NCI-H2227 treated with DMSO at 0.1 percent for 48 hours (cell line): Measurements from ENCODE around the gene KCND2.

Source experiments
- DNase-seq: peaks from one replicate; lab custom pipeline; 2025; lab: John Stamatoyannopoulos, UW

Gene KCND2

DNA sequence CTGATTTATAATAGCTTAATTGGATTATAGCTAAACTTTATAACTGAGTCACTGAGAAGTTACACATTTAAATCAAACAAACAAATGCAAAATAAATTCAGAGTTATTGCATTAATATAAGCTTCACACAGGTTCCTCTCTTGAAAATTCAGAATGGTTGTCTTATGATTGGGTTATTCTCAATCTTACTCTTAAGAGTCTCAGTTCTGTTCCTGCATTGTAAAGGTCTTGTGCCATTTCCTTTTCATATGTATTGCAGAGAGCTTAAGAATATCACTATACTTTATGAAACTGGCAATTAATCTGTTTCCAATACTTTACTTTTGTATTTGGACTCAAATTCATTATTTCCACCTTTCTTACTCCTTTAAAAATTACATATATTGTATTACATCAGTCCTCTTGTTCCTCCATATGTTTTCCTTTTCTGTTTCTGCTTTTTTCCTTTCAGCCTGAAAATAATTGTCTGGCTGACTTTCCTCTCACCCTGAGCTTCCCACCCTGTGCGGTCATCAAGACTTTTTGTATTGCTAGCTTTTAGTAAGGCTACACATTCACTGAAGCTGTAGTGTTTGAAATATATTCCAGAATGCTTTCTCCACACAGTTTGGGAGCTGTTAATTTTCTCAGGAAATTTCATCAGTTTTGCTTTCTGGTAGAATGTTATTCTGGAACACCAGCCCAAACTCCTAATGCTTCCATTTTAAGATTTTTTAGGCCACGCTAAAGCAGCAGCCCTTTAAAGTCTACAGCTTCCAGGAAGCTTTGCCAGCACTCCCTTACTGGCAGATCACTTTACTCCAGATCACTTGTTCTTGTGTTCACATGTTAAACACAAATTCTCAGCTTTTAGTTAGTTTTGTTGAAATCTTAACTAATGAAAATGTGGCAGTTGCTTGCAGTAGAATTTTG is 139.4 kb downstream of the KCND2 start:
- DNase-seq, result no peak

DNA sequence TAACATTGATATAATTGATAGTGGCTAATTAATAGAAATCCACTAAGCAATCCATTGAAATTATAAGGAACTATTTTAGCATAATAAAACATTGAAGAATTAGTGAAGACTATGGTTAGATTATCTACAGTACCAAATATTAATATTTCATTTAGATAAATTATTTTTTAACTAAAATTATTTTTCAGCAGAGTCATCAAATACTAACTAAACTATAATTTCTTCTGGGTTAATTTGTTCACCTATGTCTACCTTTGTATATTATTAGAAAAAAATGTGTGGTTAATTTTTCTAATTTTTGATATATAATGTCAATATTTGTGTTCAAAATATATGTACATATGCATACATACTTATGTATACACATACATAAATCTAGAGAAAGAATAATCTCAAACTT is 140.2 kb downstream of the KCND2 start:
- DNase-seq, result no peak

DNA sequence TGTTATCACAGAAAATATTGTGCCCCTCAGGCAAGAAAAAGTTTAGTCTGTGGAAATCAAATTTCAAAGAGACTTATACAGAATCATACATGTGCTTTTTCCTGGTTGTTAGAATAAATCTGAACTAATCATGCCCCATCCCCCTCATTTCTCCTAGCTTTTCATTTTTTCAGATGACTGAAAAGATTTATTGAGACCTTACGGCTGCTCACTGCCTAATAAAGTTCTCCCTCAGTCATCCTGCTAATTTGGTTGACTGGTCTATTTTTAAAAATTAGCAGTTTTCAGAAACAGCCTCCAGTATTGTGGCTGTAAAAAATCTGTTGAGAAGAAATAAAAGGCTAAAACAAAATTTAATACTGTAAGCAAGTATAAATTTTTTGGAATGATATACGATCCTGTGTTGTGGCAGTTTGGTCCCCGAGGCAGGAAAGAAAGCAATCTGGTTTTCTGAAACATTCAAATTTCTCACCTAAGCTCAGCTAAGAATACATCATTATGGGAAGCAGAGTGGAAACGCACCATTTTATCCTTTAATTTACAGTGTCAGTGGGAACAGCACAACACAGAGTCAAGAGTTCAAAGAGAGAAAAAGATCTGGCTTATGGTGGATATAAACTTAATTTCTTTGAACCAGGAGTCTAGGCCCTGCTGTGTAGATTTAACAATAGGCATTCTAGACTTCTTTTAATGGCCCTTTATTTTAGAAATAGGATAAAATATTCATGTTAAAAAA is 144.4 kb downstream of the KCND2 start:
- DNase-seq, result peak; percentile 10

DNA sequence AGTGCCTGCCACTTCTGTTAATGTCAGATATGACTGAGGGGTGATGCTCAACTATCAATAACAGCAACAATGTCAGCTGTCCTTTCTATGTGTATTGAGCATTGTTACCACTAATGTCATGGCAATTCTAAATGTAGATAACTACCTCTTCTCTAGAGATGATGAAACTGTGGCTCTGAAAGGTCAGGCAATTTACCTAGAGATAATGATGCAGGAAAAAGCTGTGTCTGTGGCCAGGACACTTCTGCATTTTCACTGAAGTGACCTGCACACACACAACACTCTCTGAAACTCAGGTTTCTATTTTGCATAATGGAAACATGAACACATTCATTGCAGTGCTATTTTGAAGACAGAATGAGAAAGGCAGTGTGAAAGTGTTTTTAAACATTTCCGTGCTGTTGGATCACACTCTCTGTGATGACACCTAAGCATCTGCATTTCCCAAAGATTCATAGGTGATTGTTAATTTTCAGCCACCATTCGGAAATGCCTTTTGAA is 148.2 kb downstream of the KCND2 start:
- DNase-seq, result peak; percentile 18

DNA sequence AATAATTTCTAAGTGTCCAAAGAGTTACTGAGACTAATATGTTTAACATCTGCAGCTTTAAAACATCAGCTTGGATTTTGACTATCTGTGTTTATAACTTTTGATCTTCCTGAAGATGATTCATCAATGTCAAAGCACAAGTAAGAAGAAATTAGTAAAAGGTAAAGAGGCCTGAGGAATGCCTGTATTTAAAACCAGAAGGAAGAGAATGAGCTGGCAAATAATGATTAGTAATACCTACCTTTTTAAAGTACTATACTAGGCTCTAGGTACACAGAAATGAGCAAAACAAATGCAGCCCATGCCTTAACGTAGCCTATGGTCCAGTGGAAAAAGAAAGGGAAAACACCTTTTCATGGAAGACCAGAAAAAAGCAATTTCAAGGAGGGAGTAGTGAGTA is 158.0 kb downstream of the KCND2 start:
- no peak for DNase-seq

DNA sequence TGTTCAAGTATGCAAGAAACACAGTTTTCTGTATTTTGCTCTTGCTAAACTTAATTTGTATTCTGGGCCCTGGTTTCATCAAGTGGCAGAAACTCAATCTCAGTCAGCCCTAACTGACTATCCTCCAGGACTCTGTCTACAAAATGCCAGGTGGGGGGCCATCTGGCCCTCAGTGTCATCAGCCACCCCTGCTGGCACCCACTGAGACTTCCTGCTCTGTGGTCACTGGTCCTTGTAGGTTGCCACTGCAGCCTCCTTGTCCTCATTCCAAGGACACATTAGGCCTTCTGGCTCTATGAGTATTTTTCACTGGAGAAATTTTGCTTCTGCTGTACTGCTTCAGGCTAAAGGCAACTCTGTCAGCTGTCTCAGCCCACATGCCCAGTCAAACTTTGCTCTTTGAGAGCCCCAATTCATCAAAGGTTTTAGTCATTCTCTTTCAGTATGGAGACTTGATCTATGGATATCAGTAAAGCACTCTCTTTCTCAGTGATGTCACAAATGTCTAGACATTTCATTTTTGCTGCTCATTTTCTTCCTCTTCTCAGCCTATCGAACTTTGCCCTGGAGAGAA is 163.6 kb downstream of the KCND2 start:
- DNase-seq, result no peak

DNA sequence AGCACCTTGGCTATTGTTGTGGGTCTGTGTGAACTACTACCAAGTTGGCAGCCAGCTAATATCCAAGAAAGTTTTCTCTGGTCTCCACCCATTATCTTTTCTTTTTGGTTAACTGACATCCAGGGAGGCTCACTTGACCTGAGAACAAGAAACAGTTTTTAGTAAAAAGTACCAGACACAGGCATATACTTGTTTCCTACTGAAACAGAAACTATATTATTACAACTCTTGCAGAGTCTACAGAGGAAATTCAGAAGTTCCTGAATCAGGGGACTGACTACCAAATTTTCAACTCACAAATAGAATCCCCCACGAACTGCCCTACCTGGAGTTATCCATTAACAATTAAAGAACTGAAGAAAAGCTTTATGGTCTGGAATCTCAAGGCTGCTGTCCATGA is 168.9 kb downstream of the KCND2 start:
- no peak for DNase-seq

DNA sequence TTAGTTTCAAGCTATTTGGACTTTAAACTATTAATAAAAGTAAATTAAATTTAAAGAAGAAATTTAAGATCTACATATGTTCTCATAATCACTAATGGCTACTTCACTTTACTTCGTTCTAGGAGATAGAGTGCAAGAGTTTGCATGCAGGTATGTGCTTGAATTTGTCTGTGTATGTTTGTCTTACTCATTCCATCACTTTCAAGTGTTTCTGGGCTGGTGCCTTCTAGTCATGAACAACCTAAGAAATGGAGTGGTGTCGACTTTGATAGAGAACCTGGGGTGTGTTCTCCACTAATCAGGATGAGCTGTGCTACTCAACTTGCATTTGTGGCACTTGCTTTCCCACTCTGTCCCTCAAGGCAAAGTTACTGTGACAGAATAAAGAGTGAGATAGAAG is 169.9 kb downstream of the KCND2 start:
- DNase-seq, result no peak

DNA sequence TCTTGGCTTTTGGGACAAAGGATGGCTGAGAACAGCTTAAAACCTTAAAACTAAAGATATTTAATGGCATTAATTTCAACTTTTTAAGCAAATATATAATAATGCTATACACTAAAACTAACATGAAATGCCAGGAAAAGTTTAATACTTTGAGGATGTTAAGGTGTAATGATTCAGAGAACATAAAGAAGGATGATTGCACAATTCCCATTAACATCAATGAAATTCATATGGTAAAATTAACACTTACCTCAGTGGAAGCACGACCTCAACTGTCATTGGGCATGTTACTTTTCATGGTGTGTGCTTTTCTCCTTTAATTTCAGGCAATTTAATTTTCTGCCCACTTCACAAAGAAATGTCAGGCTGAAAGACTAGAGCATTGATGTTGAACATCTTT is 171.7 kb downstream of the KCND2 start:
- DNase-seq, result no peak

DNA sequence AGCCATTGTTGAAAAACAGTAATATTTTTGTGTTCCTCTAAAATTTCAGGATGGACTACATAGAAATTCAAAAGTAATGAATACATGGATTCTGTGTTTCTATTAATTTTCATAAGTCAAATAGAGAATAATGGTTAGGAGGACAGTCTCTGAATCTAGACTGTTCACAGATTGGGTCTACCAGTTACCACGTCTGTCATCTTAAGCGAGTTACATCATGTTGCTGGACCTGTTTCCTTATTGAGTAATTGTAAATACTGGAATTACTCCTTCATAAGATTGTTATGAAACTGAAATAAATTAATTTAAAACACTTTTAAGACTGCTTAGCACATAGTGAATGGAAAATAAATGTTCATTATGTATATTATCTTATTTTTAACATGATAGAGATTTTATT is 172.3 kb downstream of the KCND2 start:
- no peak for DNase-seq

DNA sequence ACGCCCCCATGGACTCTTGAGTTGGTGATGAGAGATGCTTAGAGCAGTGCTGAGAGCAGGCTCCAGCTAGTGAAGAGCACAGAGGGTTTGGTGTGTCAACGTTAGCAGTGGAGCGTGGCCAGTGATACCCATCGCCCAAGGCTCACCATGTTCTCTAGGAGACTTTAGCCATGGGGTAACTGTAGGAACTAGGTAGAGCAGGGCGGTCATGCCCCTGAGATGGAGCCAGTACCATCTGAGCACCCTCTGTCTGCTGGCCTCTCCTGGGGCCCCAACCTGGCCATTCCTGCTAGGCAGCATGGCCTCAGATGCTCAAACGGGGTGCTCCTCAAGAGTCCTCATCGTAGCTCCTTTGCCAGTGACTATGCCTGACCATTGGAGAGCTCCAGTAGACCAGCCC is 179.7 kb downstream of the KCND2 start:
- no peak for DNase-seq

DNA sequence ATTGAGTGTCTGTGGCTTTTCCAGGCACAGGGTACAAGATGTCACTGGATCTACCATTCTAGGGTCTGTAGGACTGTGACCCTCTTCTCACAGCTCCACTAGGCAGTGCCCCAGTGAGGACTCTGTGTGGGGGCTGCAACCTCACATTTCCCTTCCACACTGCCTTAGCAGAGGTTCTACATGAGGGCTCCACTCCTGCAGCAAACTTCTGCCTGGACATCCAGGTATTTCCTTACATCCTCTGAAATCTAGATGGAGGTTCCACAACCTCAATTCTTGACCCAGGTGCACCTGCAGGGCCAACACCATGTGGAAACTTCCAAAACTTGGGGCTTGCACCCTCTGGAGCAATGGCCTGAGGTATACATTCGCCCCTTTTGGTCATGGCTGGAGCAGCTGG is 183.7 kb downstream of the KCND2 start:
- no peak for DNase-seq

DNA sequence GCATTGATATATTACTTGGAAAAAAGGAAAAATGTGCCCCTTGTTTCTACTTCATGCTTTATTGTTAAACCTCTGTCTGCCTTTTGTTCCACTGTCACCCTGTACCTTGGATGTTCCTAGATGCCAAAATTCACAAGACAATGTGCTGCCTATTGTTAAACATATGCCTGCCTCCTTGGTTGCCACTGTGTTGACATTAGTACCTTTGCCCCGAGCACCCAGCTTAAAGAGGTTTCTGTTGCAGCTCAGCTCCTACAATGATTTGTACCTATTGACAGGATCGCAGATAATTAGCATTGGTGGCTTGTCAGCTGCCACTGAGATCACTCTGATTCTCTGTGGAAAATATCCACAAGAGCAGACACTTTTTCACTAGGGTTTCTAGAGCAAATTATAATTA is 188.0 kb downstream of the KCND2 start:
- DNase-seq, result no peak

DNA sequence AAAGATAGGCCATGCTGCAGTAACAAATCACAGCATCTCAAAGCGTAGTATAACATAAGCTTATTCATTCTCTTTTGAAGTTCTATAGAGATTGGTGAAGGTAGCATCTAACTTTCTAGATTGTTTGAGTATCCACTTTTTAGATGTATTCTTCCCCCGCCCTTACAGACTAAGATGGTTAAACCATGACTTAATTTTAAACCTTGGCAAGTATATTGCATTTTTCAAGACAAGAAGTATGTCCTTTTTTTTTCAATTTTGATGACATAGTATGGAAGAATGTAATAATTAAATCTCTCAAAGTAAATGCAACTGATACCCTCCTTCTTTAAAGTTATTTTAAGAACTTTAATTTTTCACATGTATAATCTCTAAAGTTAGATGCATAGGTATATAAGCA is 190.0 kb downstream of the KCND2 start:
- no peak for DNase-seq

DNA sequence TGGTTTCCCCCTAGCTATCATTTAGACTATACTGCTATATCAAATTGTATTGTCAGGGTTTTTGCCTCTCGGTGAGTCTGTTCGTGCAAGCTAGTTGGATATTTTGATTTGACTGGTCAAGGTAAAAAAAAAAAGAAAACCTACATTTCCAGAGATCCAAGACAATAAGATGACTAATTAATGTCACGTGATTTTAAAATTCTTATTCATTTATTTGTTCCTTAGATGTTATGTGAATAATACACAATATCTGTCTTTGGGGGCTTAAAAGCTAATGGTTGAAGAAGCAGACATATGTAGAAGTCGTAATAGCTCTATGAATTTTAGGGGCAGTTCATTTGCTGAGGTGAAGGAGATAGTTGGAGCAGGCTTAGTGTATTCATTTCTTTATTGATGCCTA is 191.1 kb downstream of the KCND2 start:
- no peak for DNase-seq

DNA sequence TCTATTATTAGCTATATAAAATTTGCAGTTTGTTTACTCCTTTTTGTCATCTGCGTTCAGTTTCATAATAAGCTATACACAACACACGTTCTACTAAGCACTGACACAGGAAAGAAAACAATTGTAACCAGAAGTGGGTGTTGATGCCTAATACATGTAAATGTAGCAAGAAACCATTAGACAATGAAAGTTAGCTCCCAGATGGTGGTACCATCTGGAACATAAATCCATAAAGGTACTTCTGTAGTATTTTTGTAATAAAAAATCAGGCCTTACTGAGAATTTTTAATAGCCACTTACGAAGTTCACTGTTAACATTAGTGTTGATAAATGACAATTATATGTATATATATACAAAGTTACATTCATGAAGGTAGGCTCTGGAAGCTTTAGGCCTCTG is 194.7 kb downstream of the KCND2 start:
- DNase-seq, result no peak

DNA sequence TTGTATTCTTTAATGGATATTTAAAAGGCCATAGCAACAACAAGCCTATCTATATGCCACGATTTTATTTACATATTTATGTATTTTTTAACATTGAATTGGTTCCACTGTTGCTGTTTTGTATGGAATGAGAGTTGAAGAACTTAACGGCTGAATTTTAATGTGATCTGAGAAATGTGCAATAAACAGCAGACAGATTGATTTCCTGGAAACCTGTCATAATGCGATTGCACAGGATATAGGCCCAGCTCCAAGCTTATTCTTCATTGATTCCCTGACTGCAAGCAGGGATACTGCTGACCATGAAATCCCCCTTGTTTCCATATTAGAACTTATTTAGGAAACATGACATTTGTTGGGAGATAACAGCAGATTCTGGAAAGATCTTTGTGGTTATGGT is 195.6 kb downstream of the KCND2 start:
- DNase-seq, result no peak

DNA sequence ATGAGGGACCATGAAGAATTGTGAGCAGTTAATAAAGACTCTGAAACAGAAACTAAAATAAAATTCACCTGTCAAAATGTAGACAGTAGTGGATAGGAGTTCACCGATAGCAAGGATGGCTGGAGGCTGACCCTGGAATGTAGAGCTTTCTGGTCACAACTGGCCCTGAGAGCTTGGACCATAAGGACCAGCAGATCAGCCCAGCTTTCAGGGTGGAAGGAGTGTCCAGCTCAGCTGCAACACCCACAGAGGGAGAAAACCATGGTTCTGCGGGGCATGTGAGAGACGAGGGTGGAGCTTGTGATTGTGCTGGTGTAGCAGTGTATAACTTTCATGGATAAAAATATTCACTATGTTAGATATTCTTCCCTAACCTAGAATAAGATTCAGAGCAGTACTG is 199.9 kb downstream of the KCND2 start:
- no peak for DNase-seq

DNA sequence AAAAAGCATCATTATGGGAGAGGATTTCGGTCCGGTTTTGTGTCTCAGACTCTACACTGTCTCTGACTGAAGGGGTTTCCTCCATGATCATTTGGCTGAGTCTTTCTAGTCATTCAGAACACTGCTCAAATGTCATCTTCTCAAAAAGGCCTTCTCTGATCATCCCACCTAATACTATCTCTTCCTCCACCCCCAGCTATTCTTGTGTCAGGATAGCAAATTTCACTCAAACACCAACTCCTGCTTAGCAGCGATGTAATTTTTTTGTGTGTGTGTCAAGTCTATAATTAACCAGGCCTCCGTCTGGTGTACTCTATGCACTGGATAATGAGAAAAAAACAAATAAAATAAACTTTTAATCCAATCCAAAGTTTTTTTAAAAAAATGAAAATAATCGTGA is 200.4 kb downstream of the KCND2 start:
- DNase-seq, result no peak

DNA sequence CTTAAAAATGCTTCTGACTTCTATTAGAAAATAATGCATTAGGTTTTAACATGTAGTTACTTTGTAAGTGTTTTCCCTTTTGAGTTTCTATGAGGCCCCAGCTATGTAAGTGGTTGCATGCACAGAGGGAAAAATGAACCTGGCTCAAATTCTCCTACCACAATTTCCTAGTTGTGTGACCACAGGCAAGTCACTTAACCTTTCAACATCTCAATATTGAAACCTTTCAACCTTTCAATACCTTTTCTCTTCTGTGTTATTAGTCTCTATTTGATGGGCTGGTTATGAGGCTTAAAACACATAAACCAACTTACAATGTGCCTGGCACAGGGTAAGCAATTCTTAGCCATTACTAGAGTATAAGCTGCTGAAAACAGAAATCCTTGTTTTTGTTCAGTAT is 203.0 kb downstream of the KCND2 start:
- DNase-seq, result no peak

DNA sequence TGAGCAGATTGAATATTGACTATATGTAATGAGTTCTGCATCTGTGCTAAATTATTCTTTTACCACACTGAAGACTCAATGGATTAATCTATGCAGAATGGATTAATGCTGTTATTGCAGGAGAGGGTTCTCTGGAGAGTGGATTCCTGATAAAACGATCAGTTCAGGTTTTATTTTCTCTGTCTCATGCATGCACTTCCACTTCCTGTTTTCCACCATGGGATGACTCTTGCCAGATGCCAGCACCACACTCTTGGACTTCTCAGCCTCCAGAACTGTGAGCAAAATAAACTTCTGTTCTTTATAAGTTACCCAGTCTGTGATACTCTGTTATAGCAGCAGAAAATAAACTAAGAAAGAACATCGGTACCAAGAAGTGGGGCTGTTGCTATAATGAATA is 207.5 kb downstream of the KCND2 start:
- no peak for DNase-seq

DNA sequence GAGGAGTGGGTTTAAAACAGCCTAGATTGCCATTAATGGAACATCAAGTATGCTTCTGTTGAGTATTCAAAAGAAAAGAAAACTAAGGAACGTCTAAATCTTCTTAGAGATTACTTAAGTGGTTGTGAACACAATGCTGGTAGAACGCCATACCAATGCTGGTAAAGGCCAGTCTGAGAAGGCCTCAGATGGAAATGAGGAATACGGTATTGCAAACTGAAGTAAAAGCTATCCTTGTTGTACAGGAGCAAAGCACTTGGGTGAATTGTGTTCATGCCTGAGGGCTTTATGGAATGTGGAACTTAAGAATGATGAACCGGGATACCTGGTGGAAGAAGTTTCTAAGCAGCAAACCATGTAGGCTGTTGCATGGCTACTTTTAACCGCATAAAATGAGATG is 208.0 kb downstream of the KCND2 start:
- DNase-seq, result no peak

DNA sequence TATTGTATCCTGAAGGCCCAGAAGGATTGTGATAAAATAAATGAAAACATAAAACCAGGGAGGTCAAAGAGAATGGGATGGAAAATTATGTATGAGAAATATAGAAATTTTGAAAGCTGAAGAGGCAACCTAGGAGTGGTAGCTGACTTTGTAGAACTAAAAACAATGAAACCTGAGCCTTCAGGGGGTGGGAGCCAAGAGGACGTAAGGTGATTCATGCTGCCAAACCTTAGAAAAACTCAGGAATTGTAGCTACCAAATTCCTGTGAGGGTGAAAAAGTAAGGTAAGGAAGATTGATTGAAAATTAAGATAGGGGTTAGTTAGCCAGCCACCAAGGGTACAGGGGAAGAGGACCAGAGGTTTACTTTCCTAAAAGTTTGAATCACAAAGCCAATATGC is 213.2 kb downstream of the KCND2 start:
- DNase-seq, result no peak
